GM12878 (cell line): Measurements from ENCODE around the gene PCCB. TPM values are rescaled to one million over a fixed set of nuclear protein-coding genes. Genes with fewer than 3 reads are reported as not detected.

Experiments
- ATAC-seq: fragments of 200-7000 bp; cut with Tn5 transposase; 3 replicates; pipeline ENCODE4 v1.9.1; 2020; ENCODE audit warnings: mild to moderate bottlenecking, moderate library complexity
- BruUV-seq: library from RNA; stranded (reverse); fragments of 400-500 nt; replicated peaks from 2 replicates; lab custom pipeline; 2021; lab: Mats Ljungman, UMichigan
- CTCF ChIA-PET: fragments of 300-600 bp; sonication (Branson Sonifier 250); formaldehyde crosslinking; extraction: SDS; loops from one replicate; lab custom pipeline; 2021; ENCODE audit warnings: inconsistent platforms; lab: Yijun Ruan, JAX
- POLR2A ChIA-PET: fragments of 350-600 bp; formaldehyde crosslinking; extraction: SDS; loops from one replicate; lab custom pipeline; 2021; ENCODE audit warnings: inconsistent platforms; lab: Charles Lee
- RAD21 ChIA-PET: fragments of 300-600 bp; sonication (Branson Sonifier 250); formaldehyde crosslinking; loops from one replicate; lab custom pipeline; 2023; ENCODE audit warnings: antibody characterized with exemption; ENCODE audit not compliant: unreplicated experiment; lab: Charles Lee
- SMC1A ChIA-PET: fragments of 300-600 bp; sonication (Branson Sonifier 250); formaldehyde crosslinking; loops from one replicate; lab custom pipeline; 2023; ENCODE audit not compliant: unreplicated experiment, uncharacterized antibody; lab: Charles Lee
- DNase-seq: peaks from one replicate; pipeline ENCODE4 v3.0.0-alpha.2; 2011; ENCODE audit warnings: low read depth, low spot score
- FAIRE-seq: peaks from 3 replicates; lab custom pipeline; 2011; peaks lifted over from hg19 to GRCh38; lab: Jason Lieb, UNC
- H2AFZ ChIP-seq: 2 replicates; pipeline ENCODE4 v1.6.0; 2011; ENCODE audit warnings: low read depth, low read length, control low read depth; ENCODE audit not compliant: control insufficient read depth
- H3K27ac ChIP-seq: 2 replicates; pipeline ENCODE4 v1.5.1; 2011; ENCODE audit warnings: control low read depth; ENCODE audit not compliant: control insufficient read depth, insufficient read depth
- H3K27me3 ChIP-seq, 2 experiments: replicated peaks in 1 of 2; 2 replicates each; pipeline versions ENCODE4 v1.6.0 to v1.6.1; 2011; ENCODE audit warnings: low read length in 1 of 2; ENCODE audit not compliant: control insufficient read depth in 2 of 2, insufficient read depth in 2 of 2
- H3K36me3 ChIP-seq, 2 experiments: 2 replicates each; pipeline ENCODE4 v1.5.1; 2011; ENCODE audit warnings: low read length in 1 of 2; ENCODE audit not compliant: control insufficient read depth in 2 of 2, insufficient read depth in 2 of 2
- H3K4me1 ChIP-seq: 2 replicates; pipeline ENCODE4 v1.6.1; 2011; ENCODE audit warnings: mild to moderate bottlenecking, low read length, moderate library complexity, mixed read lengths; ENCODE audit not compliant: control insufficient read depth, insufficient read depth
- H3K4me2 ChIP-seq: 2 replicates; pipeline ENCODE4 v1.6.0; 2011; ENCODE audit warnings: control low read depth; ENCODE audit not compliant: control insufficient read depth, insufficient read depth
- H3K4me3 ChIP-seq: fragments of 200-600 bp; sonication (generic); 2 replicates; pipeline ENCODE4 v1.5.1; 2016
- H3K79me2 ChIP-seq: 2 replicates; pipeline ENCODE4 v1.6.0; 2011; ENCODE audit warnings: low read length; ENCODE audit not compliant: control insufficient read depth, insufficient read depth
- H3K9ac ChIP-seq: 2 replicates; pipeline ENCODE4 v1.8.0; 2011; ENCODE audit warnings: low read length, control low read depth, mixed read lengths; ENCODE audit not compliant: control insufficient read depth, insufficient read depth
- H3K9me3 ChIP-seq: replicated peaks from 3 replicates; pipeline ENCODE4 v1.5.1; 2011; ENCODE audit warnings: mild to moderate bottlenecking, low read length; ENCODE audit not compliant: control insufficient read depth, insufficient read depth
- H4K20me1 ChIP-seq: 2 replicates; pipeline ENCODE4 v1.6.0; 2011; ENCODE audit not compliant: control insufficient read depth, insufficient read depth
- CBX3 ChIP-seq: fragments of 200-600 bp; sonication (generic); IDR thresholded peaks from 2 replicates; pipeline ENCODE4 v1.6.1; 2016; ENCODE audit warnings: low read depth, borderline replicate concordance
- JUNB ChIP-seq: IDR thresholded peaks from 2 replicates; pipeline ENCODE4 v1.6.1; 2016; ENCODE audit warnings: antibody characterized with exemption, mild to moderate bottlenecking
- KDM1A ChIP-seq: fragments of 200-600 bp; sonication (generic); IDR thresholded peaks from 2 replicates; pipeline ENCODE4 v1.6.1; 2016; ENCODE audit warnings: borderline replicate concordance
- MEF2A ChIP-seq: IDR thresholded peaks from 2 replicates; pipeline ENCODE4 v1.6.1; 2011; ENCODE audit warnings: low read depth, mild to moderate bottlenecking, low read length, moderate library complexity; ENCODE audit not compliant: insufficient read depth
- NFYA ChIP-seq: IDR thresholded peaks from 2 replicates; pipeline ENCODE4 v1.6.1; 2011; ENCODE audit warnings: low read depth, mild to moderate bottlenecking, low read length, improper control_type of control experiment, borderline replicate concordance
- PAX5 ChIP-seq: IDR thresholded peaks from 2 replicates; pipeline ENCODE4 v1.6.1; 2011; ENCODE audit warnings: low read depth, low read length, borderline replicate concordance
- RFX5 ChIP-seq: IDR thresholded peaks from 2 replicates; pipeline ENCODE4 v1.6.1; 2011; ENCODE audit warnings: low read depth, low read length, improper control_type of control experiment
- SIX5 ChIP-seq: IDR thresholded peaks from 2 replicates; pipeline ENCODE4 v1.6.1; 2011; ENCODE audit warnings: mild to moderate bottlenecking, low read depth, low read length, moderate library complexity; ENCODE audit not compliant: severe bottlenecking
- SMAD5 ChIP-seq: IDR thresholded peaks from 2 replicates; pipeline ENCODE4 v1.6.1; 2016; ENCODE audit warnings: antibody characterized with exemption, low read depth
- SPI1 ChIP-seq: IDR thresholded peaks from 2 replicates; pipeline ENCODE4 v1.6.1; 2011; ENCODE audit warnings: low read depth, mild to moderate bottlenecking, low read length, moderate library complexity, borderline replicate concordance; ENCODE audit not compliant: insufficient read depth
- ZNF217 ChIP-seq: fragments of 450-650 bp; IDR thresholded peaks from 2 replicates; pipeline ENCODE4 v1.6.1; 2017; ENCODE audit warnings: antibody characterized with exemption, mild to moderate bottlenecking
- ZZZ3 ChIP-seq: IDR thresholded peaks from 2 replicates; pipeline ENCODE4 v1.6.1; 2011; ENCODE audit warnings: low read depth; ENCODE audit not compliant: control insufficient read depth, insufficient read length
- WGBS: methylation state at CpG from one replicate; pipeline ENCODE4 v1.1.6; 2016; ENCODE audit warnings: low lambda C conversion rate; ENCODE audit not compliant: insufficient replicate concordance, insufficient coverage; ENCODE audit errors: missing lambda C conversion rate; 5-methylcytosine and 5-hydroxymethylcytosine counted together
- in situ Hi-C: fragments of 300-500 bp; cut with MboI; formaldehyde crosslinking; loops from 9 replicates; pipeline ENCODE4 v1.14.3; 2018; ENCODE audit warnings: mixed read lengths
- intact Hi-C: fragments of 100-400 bp; cut with micrococcal nuclease; formaldehyde crosslinking; loops from one replicate; pipeline ENCODE4 v1.14.2; 2022; ENCODE audit not compliant: unreplicated experiment
- polyA plus RNA-seq, 11 experiments: library from polyadenylated mRNA; depleted of rRNA in 4 of 11; unstranded in 6 of 11; stranded (reverse) in 5 of 11; fragments of >200 nt; fragmentation: Nextera tagmentation in 4 of 11; fragmentation: Illumina TruSeq in 1 of 11; extraction: Ambion mirVana in 4 of 11; extraction: Trizol in 1 of 11; gene quantifications; 1 replicate in 1 of 11; 2 replicates in 10 of 11; pipeline versions ENCODE4 v1.2.1 to v1.2.3, GENCODE V29; 2011 to 2016; ENCODE audit warnings: inconsistent platforms in 2 of 11, missing spikeins in 2 of 11, low read depth in 1 of 11
- total RNA-seq, 4 experiments: library from RNA; depleted of rRNA in 3 of 4; stranded (reverse); fragments of >200 nt in 3 of 4; fragmentation: Illumina TruSeq in 1 of 4; extraction: Trizol in 1 of 4; gene quantifications; 2 replicates each; pipeline versions ENCODE4 v1.2.1 to v1.2.3, GENCODE V29; 2013 to 2021
- TF ChIP-seq, protein P1 (sequence below): fragments of 450-650 bp; IDR thresholded peaks from 2 replicates; pipeline ENCODE4 v1.6.1; 2017; ENCODE audit warnings: mild to moderate bottlenecking, moderate library complexity
- TF ChIP-seq, protein P2 (sequence below): IDR thresholded peaks from 2 replicates; pipeline ENCODE4 v1.6.1; 2012; ENCODE audit warnings: low read depth, low read length, improper control_type of control experiment
- TF ChIP-seq, protein P3 (sequence below): IDR thresholded peaks from 2 replicates; pipeline ENCODE4 v1.6.1; 2012; ENCODE audit warnings: mild to moderate bottlenecking, low read depth, low read length

PCCB gene
- total and polyA plus RNA-seq, 10 of the 15 experiments (the other 5 are each of a cell fraction or from before 2014, with no cell fraction given) = 67.2 to 133 (median 86.9) TPM

DNA sequence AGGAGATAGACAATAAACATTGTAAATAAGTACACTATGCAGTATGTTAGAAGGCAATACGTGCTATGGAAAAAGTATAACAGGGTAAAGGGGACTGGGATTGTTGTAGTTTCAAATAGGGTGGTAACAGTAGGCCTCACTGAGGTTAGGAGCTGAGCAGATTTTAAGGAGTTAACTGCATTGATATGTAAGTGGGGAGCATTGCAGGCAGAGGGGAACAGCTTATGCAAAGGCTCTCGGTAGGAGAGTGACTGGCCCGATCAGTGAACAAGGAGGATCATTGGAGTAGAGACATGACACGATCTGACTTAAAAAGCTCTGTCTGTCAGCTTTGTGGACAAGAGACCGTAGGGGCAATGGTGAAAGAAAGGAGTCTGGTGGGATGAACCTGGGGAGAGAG is 46.8 kb downstream of the PCCB start:
- peaks cover 6 to 18% of the 10 kb centered on the region in 2 experiments; a peak in 3 of 4 replicates for H3K36me3 ChIP-seq
- no peaks in the 10 kb centered on the region for H3K9me3 ChIP-seq
- FAIRE-seq (no peak), DNase-seq (no peak), ATAC-seq (no peak)
- H3K27me3 ChIP-seq = no peaks in the 10 kb centered on the region
- H3K79me2 ChIP-seq = no peaks in the 10 kb centered on the region
- no peak overlapping the region for H3K27ac ChIP-seq
- no peak overlapping the region for H3K4me3 ChIP-seq
- no peak for TF ChIP-seq NFYA
- TF ChIP-seq RFX5 = no peak
- no peak for TF ChIP-seq ZNF217
- TF ChIP-seq KDM1A = no peak
- TF ChIP-seq JUNB = no peak
- no peak for TF ChIP-seq PAX5
- TF ChIP-seq, protein P1, sequence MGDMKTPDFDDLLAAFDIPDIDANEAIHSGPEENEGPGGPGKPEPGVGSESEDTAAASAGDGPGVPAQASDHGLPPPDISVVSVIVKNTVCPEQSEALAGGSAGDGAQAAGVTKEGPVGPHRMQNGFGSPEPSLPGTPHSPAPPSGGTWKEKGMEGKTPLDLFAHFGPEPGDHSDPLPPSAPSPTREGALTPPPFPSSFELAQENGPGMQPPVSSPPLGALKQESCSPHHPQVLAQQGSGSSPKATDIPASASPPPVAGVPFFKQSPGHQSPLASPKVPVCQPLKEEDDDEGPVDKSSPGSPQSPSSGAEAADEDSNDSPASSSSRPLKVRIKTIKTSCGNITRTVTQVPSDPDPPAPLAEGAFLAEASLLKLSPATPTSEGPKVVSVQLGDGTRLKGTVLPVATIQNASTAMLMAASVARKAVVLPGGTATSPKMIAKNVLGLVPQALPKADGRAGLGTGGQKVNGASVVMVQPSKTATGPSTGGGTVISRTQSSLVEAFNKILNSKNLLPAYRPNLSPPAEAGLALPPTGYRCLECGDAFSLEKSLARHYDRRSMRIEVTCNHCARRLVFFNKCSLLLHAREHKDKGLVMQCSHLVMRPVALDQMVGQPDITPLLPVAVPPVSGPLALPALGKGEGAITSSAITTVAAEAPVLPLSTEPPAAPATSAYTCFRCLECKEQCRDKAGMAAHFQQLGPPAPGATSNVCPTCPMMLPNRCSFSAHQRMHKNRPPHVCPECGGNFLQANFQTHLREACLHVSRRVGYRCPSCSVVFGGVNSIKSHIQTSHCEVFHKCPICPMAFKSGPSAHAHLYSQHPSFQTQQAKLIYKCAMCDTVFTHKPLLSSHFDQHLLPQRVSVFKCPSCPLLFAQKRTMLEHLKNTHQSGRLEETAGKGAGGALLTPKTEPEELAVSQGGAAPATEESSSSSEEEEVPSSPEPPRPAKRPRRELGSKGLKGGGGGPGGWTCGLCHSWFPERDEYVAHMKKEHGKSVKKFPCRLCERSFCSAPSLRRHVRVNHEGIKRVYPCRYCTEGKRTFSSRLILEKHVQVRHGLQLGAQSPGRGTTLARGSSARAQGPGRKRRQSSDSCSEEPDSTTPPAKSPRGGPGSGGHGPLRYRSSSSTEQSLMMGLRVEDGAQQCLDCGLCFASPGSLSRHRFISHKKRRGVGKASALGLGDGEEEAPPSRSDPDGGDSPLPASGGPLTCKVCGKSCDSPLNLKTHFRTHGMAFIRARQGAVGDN = no peak
- TF ChIP-seq CBX3 = no peak
- TF ChIP-seq, protein P2, sequence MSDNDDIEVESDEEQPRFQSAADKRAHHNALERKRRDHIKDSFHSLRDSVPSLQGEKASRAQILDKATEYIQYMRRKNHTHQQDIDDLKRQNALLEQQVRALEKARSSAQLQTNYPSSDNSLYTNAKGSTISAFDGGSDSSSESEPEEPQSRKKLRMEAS = no peak
- no peak for TF ChIP-seq ZZZ3
- no peak for TF ChIP-seq SIX5
- TF ChIP-seq SMAD5 = no peak
- no peak for TF ChIP-seq SPI1
- TF ChIP-seq, protein P3, sequence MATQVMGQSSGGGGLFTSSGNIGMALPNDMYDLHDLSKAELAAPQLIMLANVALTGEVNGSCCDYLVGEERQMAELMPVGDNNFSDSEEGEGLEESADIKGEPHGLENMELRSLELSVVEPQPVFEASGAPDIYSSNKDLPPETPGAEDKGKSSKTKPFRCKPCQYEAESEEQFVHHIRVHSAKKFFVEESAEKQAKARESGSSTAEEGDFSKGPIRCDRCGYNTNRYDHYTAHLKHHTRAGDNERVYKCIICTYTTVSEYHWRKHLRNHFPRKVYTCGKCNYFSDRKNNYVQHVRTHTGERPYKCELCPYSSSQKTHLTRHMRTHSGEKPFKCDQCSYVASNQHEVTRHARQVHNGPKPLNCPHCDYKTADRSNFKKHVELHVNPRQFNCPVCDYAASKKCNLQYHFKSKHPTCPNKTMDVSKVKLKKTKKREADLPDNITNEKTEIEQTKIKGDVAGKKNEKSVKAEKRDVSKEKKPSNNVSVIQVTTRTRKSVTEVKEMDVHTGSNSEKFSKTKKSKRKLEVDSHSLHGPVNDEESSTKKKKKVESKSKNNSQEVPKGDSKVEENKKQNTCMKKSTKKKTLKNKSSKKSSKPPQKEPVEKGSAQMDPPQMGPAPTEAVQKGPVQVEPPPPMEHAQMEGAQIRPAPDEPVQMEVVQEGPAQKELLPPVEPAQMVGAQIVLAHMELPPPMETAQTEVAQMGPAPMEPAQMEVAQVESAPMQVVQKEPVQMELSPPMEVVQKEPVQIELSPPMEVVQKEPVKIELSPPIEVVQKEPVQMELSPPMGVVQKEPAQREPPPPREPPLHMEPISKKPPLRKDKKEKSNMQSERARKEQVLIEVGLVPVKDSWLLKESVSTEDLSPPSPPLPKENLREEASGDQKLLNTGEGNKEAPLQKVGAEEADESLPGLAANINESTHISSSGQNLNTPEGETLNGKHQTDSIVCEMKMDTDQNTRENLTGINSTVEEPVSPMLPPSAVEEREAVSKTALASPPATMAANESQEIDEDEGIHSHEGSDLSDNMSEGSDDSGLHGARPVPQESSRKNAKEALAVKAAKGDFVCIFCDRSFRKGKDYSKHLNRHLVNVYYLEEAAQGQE = no peak
- TF ChIP-seq MEF2A = no peak
- RAD21 ChIA-PET = no interaction called here
- intact Hi-C loops = loop anchor here (10.0 kb wide), 1 partner anchor 222 kb away; no protein-coding TSS in a partner anchor
- no peak overlapping the region for H3K4me2 ChIP-seq
- 97% methylated on average over 5 of the region's 5 CpGs for WGBS
- no peak overlapping the region for H2AFZ ChIP-seq
- POLR2A ChIA-PET = no interaction called here
- H3K4me1 ChIP-seq = no peaks in the 10 kb centered on the region
- CTCF ChIA-PET = no interaction called here
- no TSS peak for BruUV-seq
- no peak overlapping the region for H3K9ac ChIP-seq
- no peaks in the 10 kb centered on the region for H4K20me1 ChIP-seq
- in situ Hi-C loops = no loop called here
- SMC1A ChIA-PET = interaction anchor here (1.0 kb wide), 1 partner anchor 9 kb away, joined by 3 read pairs; no protein-coding TSS in a partner anchor
